ENCODE measurements around the gene UBE2L3.

The UBE2L3 gene

DNA sequence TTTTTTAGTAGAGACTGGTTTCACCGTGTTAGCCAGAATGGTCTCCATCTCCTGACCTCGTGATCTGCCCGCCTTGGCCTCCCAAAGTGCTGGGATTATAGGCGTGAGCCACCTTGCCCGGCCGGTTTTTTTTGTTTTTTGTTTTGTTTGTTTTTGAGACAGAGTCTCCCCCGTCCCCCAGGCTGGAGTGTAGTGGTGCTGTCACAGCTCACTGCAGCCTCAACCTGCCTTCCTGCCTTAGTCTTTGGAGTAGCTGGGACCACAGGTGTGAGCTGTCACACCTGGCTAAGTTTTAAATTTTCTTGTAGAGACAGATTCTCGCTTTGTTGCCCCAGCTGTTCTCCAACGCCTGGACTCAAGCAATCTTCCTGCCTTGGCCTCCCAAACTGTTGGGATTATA is 101.5 kb downstream of the UBE2L3 start:
- in situ Hi-C loops (cut with HindIII; ENCODE audit: low sequenced_read_pairs): no loop called here

DNA sequence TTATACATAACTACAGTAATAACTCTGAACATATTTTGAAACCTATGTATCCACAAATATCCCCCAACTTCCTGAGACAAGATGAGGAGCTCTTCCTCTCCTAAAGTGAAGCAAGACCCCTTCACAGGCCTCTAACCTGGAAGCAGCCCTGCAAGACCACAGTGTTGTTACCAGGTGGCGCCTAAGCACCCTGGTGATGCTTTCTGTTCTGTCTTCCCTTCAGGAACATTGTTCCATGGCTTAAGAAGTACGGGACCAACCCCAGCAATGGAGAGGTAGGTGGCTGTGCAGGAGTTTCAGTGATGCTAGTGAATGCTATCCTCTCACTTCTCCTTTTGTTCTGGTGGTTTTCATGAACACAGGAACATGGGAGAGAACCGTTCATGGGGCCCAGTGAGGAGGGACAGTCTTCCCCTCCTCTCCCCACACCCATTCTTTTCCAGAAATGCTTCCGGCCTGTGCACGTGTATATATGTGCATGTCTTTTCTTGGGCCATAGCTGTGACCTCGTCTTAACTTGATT is 104.7 kb downstream of the UBE2L3 start:
- in situ Hi-C loops (cut with HindIII; ENCODE audit: low sequenced_read_pairs): no loop called here

Measured in DLD1 (cell line).